ENCODE measurements around the gene ACTC1.

ACTC1 gene

DNA sequence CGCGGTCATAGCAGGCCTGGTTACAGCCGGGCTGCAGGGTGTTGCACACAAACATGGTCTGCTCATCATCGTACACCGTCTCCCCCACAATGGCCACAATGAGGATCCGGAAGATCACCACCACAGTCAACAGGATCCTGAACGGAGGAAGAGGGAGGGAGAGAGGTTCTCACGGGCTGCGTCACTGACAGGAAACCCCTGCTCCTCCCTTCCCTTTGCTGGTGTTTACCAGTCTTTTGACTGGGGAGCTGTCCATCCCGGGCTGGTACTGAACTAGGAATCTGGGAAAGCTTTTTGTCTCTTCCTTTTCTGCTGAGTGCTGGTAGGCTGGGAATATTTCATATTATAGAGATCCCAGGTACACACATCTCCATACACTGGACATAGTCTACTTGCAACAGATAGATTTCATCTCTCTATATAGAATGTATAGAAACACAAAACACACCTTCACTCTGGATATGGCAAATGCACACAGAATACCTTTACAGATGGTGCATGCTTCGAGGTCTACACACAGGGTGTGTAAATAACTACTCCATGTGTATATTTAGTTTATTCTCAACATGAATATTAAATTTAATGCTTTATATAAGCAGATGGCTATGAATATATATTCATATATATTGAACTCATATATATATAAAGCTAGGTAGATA is 42.0 kb downstream of the ACTC1 start:
- TF ChIP-seq CTCF (IDR thresholded peaks at IDR 0.05), result no peak

DNA sequence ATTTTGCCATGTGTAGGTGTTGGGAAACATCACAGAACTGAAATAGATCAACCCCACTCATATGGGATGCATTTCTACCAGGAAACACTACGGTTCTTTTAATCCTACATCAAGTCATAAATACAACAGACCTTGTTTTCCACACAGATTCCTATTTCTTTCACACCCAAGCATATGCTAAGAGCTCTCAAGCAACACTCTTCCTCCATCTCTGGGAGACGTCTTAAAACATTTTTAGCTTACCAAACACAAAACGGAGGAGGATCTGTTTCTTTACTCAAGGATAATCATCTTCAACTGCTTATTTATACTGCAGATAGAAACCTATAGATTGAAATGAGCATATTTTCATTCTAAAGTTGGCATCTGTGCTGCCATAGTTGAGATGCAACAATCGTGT is 45.7 kb downstream of the ACTC1 start:
- no peak for TF ChIP-seq CTCF (IDR thresholded peaks at IDR 0.05)

Measured in LNCAP (cell line).